Smooth muscle cell (in vitro differentiated cells): ENCODE measurements around the gene NOD1. TPM values are rescaled to one million over a fixed set of nuclear protein-coding genes. Genes with fewer than 3 reads are reported as not detected.

Experiments
- DNase-seq: peaks from one replicate; lab custom pipeline; 2025; ENCODE audit not compliant: unreplicated experiment; lab: John Stamatoyannopoulos, UW
- H2AFZ ChIP-seq: fragments of 200-600 bp; sonication (generic); 2 replicates; pipeline ENCODE4 v1.6.0; 2016; ENCODE audit warnings: antibody characterized with exemption, low read depth, mild to moderate bottlenecking
- H3F3A ChIP-seq: fragments of 200-600 bp; sonication (generic); 2 replicates; pipeline ENCODE4 v1.6.0; 2017; ENCODE audit warnings: antibody characterized with exemption, low read depth
- H3K27ac ChIP-seq: fragments of 200-600 bp; sonication (generic); 2 replicates; pipeline ENCODE4 v1.5.1; 2016; ENCODE audit warnings: low read depth, mild to moderate bottlenecking
- H3K27me3 ChIP-seq: fragments of 200-600 bp; sonication (generic); 2 replicates; pipeline ENCODE4 v1.6.1; 2016; ENCODE audit warnings: low read depth, mild to moderate bottlenecking
- H3K36me3 ChIP-seq: fragments of 200-600 bp; sonication (generic); 2 replicates; pipeline ENCODE4 v1.5.1; 2016; ENCODE audit warnings: low read depth
- H3K4me1 ChIP-seq: fragments of 200-600 bp; sonication (generic); 2 replicates; pipeline ENCODE4 v1.5.1; 2016; ENCODE audit warnings: low read depth
- H3K4me2 ChIP-seq: fragments of 200-600 bp; sonication (generic); 2 replicates; pipeline ENCODE4 v1.6.0; 2016; ENCODE audit warnings: mild to moderate bottlenecking
- H3K4me3 ChIP-seq: fragments of 200-600 bp; sonication (generic); 2 replicates; pipeline ENCODE4 v1.5.1; 2016; ENCODE audit warnings: mild to moderate bottlenecking
- H3K79me2 ChIP-seq: fragments of 200-600 bp; sonication (generic); 2 replicates; pipeline ENCODE4 v1.6.0; 2016; ENCODE audit warnings: low read depth, mild to moderate bottlenecking
- H3K9ac ChIP-seq: fragments of 200-600 bp; sonication (generic); 2 replicates; pipeline ENCODE4 v1.6.0; 2016; ENCODE audit warnings: low read depth
- H3K9me3 ChIP-seq: fragments of 200-600 bp; sonication (generic); replicated peaks from 2 replicates; pipeline ENCODE4 v1.5.1; 2016; ENCODE audit warnings: low read depth
- H4K20me1 ChIP-seq: fragments of 200-600 bp; sonication (generic); 2 replicates; pipeline ENCODE4 v1.6.0; 2016; ENCODE audit warnings: low read depth
- WGBS: methylation state at CpG from one replicate; pipeline ENCODE4 v1.1.7; 2016; ENCODE audit warnings: low lambda C conversion rate; 5-methylcytosine and 5-hydroxymethylcytosine counted together
- polyA plus RNA-seq: library from polyadenylated mRNA; unstranded; fragments of >200 nt; fragmentation: Nextera tagmentation; extraction: Ambion mirVana; gene quantifications from 2 replicates; pipeline ENCODE4 v1.2.1, GENCODE V29; 2016
- total RNA-seq: library from RNA; depleted of rRNA; stranded (reverse); fragments of >200 nt; gene quantifications from 2 replicates; pipeline ENCODE4 v1.2.3, GENCODE V29; 2014
- TF ChIP-seq, protein P1 (sequence below): fragments of 200-600 bp; sonication (generic); IDR thresholded peaks from 2 replicates; pipeline ENCODE4 v1.5.1; 2017; ENCODE audit warnings: borderline replicate concordance, mild to moderate bottlenecking, antibody characterized with exemption; ENCODE audit not compliant: insufficient read depth, poor library complexity, severe bottlenecking

The NOD1 gene
- total and polyA plus RNA-seq, 2 experiments from 2014 or later = 8.6 to 10.5 TPM

DNA sequence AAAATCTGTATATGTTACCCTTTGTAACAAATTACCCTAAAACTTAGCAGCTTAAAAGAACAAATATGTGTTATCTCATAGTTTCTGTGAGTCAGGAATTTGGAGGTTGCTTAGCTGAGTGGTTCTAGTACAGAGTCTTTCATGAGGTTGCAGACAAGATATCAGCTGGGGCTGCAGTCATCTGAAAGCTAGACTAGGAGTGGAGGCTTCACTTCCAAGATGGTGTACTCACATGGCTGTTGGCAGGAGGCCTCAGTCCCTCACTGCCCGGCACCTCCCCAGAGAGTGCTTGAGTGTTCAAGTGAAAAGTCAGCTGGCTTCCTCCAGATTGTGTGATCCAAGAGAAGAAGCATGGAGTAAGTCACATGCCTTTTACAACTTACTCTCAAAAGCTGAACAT is 42.9 kb upstream of the NOD1 start:
- Histone ChIP-seq H3K4me2 (no peak overlapping the region), H3K9me3 (no peaks in the 10 kb centered on the region), H3K9ac (no peak overlapping the region), H4K20me1 (no peaks in the 10 kb centered on the region), H3K27ac (peak overlapping the region; percentile 10), H2AFZ (no peak overlapping the region), H3K36me3 (no peaks in the 10 kb centered on the region), H3F3A (no peaks in the 10 kb centered on the region), H3K4me1 (no peaks in the 10 kb centered on the region), H3K79me2 (no peaks in the 10 kb centered on the region), H3K27me3 (no peaks in the 10 kb centered on the region), H3K4me3 (no peak overlapping the region)
- no peak for DNase-seq
- 73% methylated on average over 1 of the region's 1 CpG for WGBS
- TF ChIP-seq, protein P1, sequence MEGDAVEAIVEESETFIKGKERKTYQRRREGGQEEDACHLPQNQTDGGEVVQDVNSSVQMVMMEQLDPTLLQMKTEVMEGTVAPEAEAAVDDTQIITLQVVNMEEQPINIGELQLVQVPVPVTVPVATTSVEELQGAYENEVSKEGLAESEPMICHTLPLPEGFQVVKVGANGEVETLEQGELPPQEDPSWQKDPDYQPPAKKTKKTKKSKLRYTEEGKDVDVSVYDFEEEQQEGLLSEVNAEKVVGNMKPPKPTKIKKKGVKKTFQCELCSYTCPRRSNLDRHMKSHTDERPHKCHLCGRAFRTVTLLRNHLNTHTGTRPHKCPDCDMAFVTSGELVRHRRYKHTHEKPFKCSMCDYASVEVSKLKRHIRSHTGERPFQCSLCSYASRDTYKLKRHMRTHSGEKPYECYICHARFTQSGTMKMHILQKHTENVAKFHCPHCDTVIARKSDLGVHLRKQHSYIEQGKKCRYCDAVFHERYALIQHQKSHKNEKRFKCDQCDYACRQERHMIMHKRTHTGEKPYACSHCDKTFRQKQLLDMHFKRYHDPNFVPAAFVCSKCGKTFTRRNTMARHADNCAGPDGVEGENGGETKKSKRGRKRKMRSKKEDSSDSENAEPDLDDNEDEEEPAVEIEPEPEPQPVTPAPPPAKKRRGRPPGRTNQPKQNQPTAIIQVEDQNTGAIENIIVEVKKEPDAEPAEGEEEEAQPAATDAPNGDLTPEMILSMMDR = no peak

DNA sequence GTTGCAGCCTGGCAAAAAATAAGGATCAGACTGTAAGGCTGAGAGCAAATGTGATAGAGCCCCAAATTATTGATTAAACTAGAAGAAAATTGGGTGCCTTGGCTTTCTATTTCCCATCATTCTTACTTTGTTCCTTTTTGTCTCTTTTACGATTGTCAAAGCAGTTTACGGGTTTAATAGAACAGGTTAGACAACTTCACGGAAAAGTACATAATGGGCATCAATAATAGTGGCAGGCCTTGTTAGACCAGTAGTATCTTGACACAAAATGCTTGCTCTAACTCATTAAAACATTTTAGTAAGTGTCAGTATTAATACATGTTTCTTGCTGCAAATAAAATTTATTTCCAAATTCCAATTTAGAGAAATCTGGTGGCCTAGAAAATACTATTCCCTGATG is 40.5 kb upstream of the NOD1 start:
- DNase-seq = no peak
- TF ChIP-seq, protein P1 = no peak
- Histone ChIP-seq H3K27me3 (no peaks in the 10 kb centered on the region), H2AFZ (no peak overlapping the region), H3K36me3 (no peaks in the 10 kb centered on the region), H3K9ac (no peak overlapping the region), H3K4me3 (no peak overlapping the region), H3K79me2 (no peaks in the 10 kb centered on the region), H3K27ac (no peak overlapping the region), H4K20me1 (no peaks in the 10 kb centered on the region), H3K4me1 (no peaks in the 10 kb centered on the region), H3K4me2 (no peak overlapping the region), H3K9me3 (no peaks in the 10 kb centered on the region), H3F3A (no peaks in the 10 kb centered on the region)
- WGBS = 74% methylated on average over 3 of the region's 3 CpGs

DNA sequence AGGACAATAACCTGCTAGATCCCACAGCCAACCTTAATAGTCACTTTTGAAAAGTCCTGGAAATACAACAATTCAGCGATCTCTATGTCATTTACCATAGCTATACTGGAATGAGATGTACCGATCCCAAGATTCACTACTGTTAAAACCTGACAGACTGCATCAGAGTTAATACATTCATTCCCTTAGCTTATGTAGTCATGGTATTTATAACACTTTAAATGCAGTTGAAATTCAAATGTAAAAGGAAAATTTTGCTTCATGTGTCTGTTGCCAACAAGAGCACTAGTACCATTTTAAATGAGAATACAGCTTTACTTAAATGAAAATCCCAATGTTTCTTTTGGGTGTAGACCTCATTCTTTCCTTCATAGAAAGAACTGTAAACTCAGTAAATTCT is 37.2 kb upstream of the NOD1 start:
- Histone ChIP-seq H3K27me3 (no peaks in the 10 kb centered on the region), H3K9ac (no peak overlapping the region), H3K27ac (no peak overlapping the region), H3K4me1 (peaks cover 3% of the 10 kb centered on the region), H3K36me3 (no peaks in the 10 kb centered on the region), H3K79me2 (no peaks in the 10 kb centered on the region), H3K4me3 (no peak overlapping the region), H3K9me3 (no peaks in the 10 kb centered on the region), H3K4me2 (no peak overlapping the region), H4K20me1 (no peaks in the 10 kb centered on the region), H2AFZ (no peak overlapping the region), H3F3A (no peaks in the 10 kb centered on the region)
- DNase-seq = no peak
- WGBS = 94% methylated on average over 2 of the region's 2 CpGs
- TF ChIP-seq, protein P1 = no peak

DNA sequence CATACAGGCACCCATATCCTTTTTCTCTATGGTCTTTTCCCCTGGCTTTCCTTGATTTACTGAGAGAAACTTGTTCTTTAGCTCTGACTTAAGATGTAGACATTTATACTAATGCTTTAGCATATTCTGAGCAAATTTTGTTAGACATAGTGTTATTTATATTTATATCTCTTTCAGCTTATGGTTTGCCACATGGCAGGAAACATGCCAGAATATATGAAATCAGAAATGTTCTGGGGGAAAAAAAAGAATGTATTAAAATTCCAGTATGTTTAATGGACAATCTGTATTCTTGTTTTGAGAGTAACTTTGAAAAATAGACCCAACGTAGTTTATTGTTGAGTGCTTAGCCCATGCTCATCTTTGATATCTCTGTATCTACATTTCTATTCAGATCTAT is 36.2 kb upstream of the NOD1 start:
- Histone ChIP-seq H3K9ac (no peak overlapping the region), H3K4me2 (no peak overlapping the region), H3K9me3 (no peaks in the 10 kb centered on the region), H3F3A (no peaks in the 10 kb centered on the region), H3K79me2 (no peaks in the 10 kb centered on the region), H3K27me3 (no peaks in the 10 kb centered on the region), H3K27ac (no peak overlapping the region), H3K36me3 (no peaks in the 10 kb centered on the region), H4K20me1 (no peaks in the 10 kb centered on the region), H3K4me1 (peaks cover 3% of the 10 kb centered on the region), H3K4me3 (no peak overlapping the region), H2AFZ (no peak overlapping the region)
- DNase-seq = no peak
- 93% methylated on average over 1 of the region's 1 CpG for WGBS
- TF ChIP-seq, protein P1 = no peak
